ENCODE results near the gene F10. TPM values are rescaled to one million over a fixed set of nuclear protein-coding genes. Genes with fewer than 3 reads are reported as not detected.
A peak's percentile ranks its signal among the peaks of the same experiment; 100 is the strongest.

The F10 gene
- total and polyA plus RNA-seq, 2 donors (not counting 1 experiment from before 2014, with no cell fraction given): not detected

- no peak for DNase-seq
- Mint-ChIP-seq H3K4me3 (peak overlapping the region; percentile 44), H3K9me3 (ENCODE audit: insufficient read depth) (peaks cover 3% of the 10 kb centered on the region), H3K27ac (no peak overlapping the region), H3K27me3 (peaks cover 19% of the 10 kb centered on the region), H3K4me1 (peaks cover 19% of the 10 kb centered on the region)
- H3K4me1 ChIP-seq (ENCODE audit: control insufficient read depth in 2 of 2, insufficient read depth in 2 of 2, low read length in 2 of 2): peaks cover 22 to 25% of the 10 kb centered on the region in 2 donors
- no peaks in the 10 kb centered on the region for H3K79me2 ChIP-seq (ENCODE audit: control insufficient read depth, insufficient read depth, low read length)
- peaks cover 0 to 38% (median 11%) of the 10 kb centered on the region in 4 experiments for H3K27me3 ChIP-seq (replicated peaks in 1 of 4; ENCODE audit: control extremely low read depth in 1 of 4, control insufficient read depth in 3 of 4, insufficient read depth in 4 of 4, low read length in 3 of 4)
- WGBS (ENCODE audit: insufficient coverage): 93% methylated on average over 29 of the region's 31 CpGs
- intact Hi-C loops (cut with micrococcal nuclease): loop anchor here (5.0 kb wide), 1 partner anchor 147 kb away; the partner anchor contains the start of gene LAMP1
- ATAC-seq (ENCODE audit: low read depth): no peak
- ChIA-PET CTCF (no interaction called here), POLR2A (no interaction called here)
- peaks cover 0 to 14% (median 0%) of the 10 kb centered on the region in 3 donors for H3K9me3 ChIP-seq (ENCODE audit: control extremely low read depth in 1 of 3, control insufficient read depth in 2 of 3, insufficient read depth in 1 of 3, low read length in 2 of 3)
- H3K9ac ChIP-seq (ENCODE audit: low read length): no peak overlapping the region
- no peak overlapping the region for H2AFZ ChIP-seq (ENCODE audit: insufficient read depth, low read depth, low read length, poor library complexity, severe bottlenecking)
- H3K36me3 ChIP-seq (replicated peaks in 1 of 2; ENCODE audit: control extremely low read depth in 1 of 2, control insufficient read depth in 1 of 2, extremely low read depth in 1 of 2, insufficient read depth in 2 of 2, low read length in 1 of 2): no peaks in the 10 kb centered on the region
- H3K4me2 ChIP-seq (replicated peaks; ENCODE audit: low read depth, low read length, poor library complexity, severe bottlenecking): no peak overlapping the region
- H3K27ac ChIP-seq (ENCODE audit: low read length in 2 of 2): no peak overlapping the region
- H4K20me1 ChIP-seq (ENCODE audit: control insufficient read depth, insufficient read depth, low read length, poor library complexity, severe bottlenecking): no peaks in the 10 kb centered on the region
- H3K4me3 ChIP-seq (ENCODE audit: control extremely low read depth in 1 of 5, extremely low read depth in 1 of 5, insufficient read depth in 1 of 5, low read depth in 2 of 5, low read length in 4 of 5): no peak overlapping the region
- TF ChIP-seq EZH2 (IDR thresholded peaks at IDR 0.05; ENCODE audit: borderline replicate concordance, insufficient read depth, low read depth, low read length, poor library complexity, severe bottlenecking) (no peak), CTCF (IDR thresholded peaks at IDR 0.05) (no peak)
Measured at GRCh38 chr13:113150550-113151365, 28.2 kb downstream of the F10 start.
